GM12891 (cell line): Measurements from ENCODE around the gene CRTC1.

Source experiments
- POLR2A ChIP-seq: IDR thresholded peaks from 2 replicates; pipeline ENCODE4 v1.6.1; 2011; ENCODE audit warnings: low read depth, low read length, control low read depth
- POLR2AphosphoS5 ChIP-seq: IDR thresholded peaks from 2 replicates; pipeline ENCODE4 v1.6.1; 2011; ENCODE audit warnings: low read depth, low read length, control low read depth

DNA sequence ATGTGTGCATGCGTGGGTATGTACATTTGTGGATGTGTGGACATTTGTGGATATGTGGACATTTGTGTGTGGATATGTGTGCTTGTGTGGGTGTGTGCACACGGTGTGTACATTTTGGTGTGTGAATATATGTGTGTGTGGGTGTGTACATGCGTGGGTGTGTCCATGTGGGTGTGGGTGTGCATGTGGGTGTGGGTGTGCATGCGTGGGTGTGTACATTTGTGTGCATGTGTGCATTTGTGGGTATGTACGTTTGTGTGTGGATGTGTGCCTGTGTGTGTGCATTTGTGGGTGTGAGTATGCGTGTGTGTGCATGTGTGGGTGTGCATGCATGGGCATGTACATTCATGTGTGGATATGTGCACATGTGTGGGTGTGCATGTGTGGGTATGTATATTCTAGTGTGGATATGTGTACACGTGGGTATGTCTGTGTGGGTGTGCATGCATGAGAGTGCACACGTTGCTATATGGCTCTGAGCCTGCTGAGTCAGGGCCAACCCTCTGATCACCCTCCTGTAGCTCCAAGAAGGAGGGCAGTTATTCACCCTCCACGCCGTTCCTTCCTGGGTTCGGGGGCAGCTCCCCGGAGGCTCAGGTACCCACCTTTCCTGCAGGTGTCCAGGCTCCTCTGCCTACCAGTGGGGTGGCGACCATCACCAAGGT lies 87.3 kb downstream of the CRTC1 start:
- no peak for TF ChIP-seq POLR2A
- no peak for TF ChIP-seq POLR2AphosphoS5
